SK-N-SH treated with all-trans-retinoic acid at 6 μM for 48 hours (cell line): ENCODE results near the gene SYVN1.

Experiments used
- CSDC2 ChIP-seq: fragments of 250-450 bp; sonication (Bioruptor Pico); IDR thresholded peaks from 2 replicates; pipeline ENCODE4 v1.5.0; 2020; ENCODE audit warnings: mild to moderate bottlenecking, moderate library complexity
- ISL1 ChIP-seq: fragments of 250-450 bp; sonication (Bioruptor Pico); IDR thresholded peaks from 2 replicates; pipeline ENCODE4 v2.1.2; 2022; ENCODE audit warnings: mild to moderate bottlenecking, moderate library complexity
- TCF4 ChIP-seq: fragments of 250-450 bp; sonication (Bioruptor Pico); IDR thresholded peaks from 2 replicates; pipeline ENCODE4 v1.8.0; 2021; ENCODE audit warnings: mild to moderate bottlenecking, moderate library complexity, borderline replicate concordance
- TSHZ2 ChIP-seq: fragments of 250-450 bp; sonication (Bioruptor Pico); IDR thresholded peaks from 2 replicates; pipeline ENCODE4 v1.5.0; 2020; ENCODE audit warnings: mild to moderate bottlenecking, moderate library complexity
- ZNF8 ChIP-seq: fragments of 450-650 bp; formaldehyde crosslinking; IDR thresholded peaks from 2 replicates; pipeline ENCODE4 v1.5.0; 2020; ENCODE audit warnings: mild to moderate bottlenecking, moderate library complexity
- TF ChIP-seq, protein P1 (sequence below): fragments of 250-450 bp; sonication (Bioruptor Pico); IDR thresholded peaks from 2 replicates; pipeline ENCODE4 v1.5.1; 2020; ENCODE audit warnings: low read depth, mild to moderate bottlenecking, moderate library complexity

DNA sequence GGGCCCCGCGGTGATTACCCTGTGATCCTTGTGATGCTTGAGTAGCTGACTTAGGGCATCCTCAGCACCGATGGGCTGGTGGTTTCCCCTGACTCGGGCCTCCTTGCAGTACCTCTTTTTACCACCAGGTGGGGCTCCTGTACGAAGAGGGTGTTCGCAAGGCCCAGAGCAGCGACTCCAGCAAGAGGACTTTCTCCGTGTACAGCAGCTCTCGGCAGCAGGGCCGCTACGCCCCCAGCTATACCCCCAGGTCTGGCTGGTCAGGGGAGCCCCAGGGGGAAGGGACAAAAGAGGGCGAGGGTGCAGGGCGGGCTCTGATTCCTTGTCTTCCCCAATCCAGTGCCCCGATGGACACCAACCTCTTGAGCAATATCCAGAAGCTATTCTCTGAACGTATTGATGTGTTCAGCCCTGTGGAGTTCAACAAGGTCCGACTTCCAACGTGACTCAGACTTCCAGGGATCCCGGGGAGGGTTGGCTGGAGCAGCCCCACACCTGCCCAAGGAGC, 23.9 kb downstream of the SYVN1 start:
- TF ChIP-seq ZNF8 (no peak), CSDC2 (CRISPR knock-in tag) (no peak), TSHZ2 (no peak), TCF4 (no peak), ISL1 (CRISPR knock-in tag) (no peak)
- TF ChIP-seq, protein P1, sequence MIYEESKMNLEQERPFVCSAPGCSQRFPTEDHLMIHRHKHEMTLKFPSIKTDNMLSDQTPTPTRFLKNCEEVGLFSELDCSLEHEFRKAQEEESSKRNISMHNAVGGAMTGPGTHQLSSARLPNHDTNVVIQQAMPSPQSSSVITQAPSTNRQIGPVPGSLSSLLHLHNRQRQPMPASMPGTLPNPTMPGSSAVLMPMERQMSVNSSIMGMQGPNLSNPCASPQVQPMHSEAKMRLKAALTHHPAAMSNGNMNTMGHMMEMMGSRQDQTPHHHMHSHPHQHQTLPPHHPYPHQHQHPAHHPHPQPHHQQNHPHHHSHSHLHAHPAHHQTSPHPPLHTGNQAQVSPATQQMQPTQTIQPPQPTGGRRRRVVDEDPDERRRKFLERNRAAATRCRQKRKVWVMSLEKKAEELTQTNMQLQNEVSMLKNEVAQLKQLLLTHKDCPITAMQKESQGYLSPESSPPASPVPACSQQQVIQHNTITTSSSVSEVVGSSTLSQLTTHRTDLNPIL (CRISPR knock-in tag) = no peak
